Nephron (organoid): Measurements from ENCODE around the gene KSR1.

Experiments used
- H3K27ac Mint-ChIP-seq, 3 experiments: 2 replicates each; pipeline ENCODE4 v1.8.0; 2020; ENCODE audit warnings: mixed read lengths in 3 of 3, mild to moderate bottlenecking in 2 of 3, moderate library complexity in 1 of 3
- H3K27me3 Mint-ChIP-seq: 2 replicates; pipeline ENCODE4 v1.8.0; 2021; ENCODE audit warnings: low read depth, mild to moderate bottlenecking, moderate library complexity, mixed read lengths
- H3K36me3 Mint-ChIP-seq: 2 replicates; pipeline ENCODE4 v1.8.0; 2020; ENCODE audit warnings: low read depth, mixed read lengths
- H3K4me1 Mint-ChIP-seq: 2 replicates; pipeline ENCODE4 v1.8.0; 2020; ENCODE audit warnings: mixed read lengths
- H3K4me3 Mint-ChIP-seq, 3 experiments: 2 replicates each; pipeline ENCODE4 v1.8.0; 2020; ENCODE audit warnings: mild to moderate bottlenecking in 3 of 3, mixed read lengths in 3 of 3, moderate library complexity in 2 of 3
- H3K9me3 Mint-ChIP-seq: 2 replicates; pipeline ENCODE4 v1.8.0; 2020; ENCODE audit warnings: mixed read lengths
- CTCF ChIP-seq, 3 experiments: fragments of 200-600 bp; sonication (generic); IDR thresholded peaks; one replicate each; pipeline ENCODE4 v1.5.0; 2021; ENCODE audit warnings: antibody characterized with exemption in 3 of 3; ENCODE audit not compliant: unreplicated experiment in 3 of 3

The KSR1 gene

GRCh38 chr17:27454089-27454488 is 2.2 kb upstream of the KSR1 start:
- Mint-ChIP-seq H3K27me3 (peaks cover 28% of the 10 kb centered on the region), H3K27ac (no peak overlapping the region), H3K9me3 (no peaks in the 10 kb centered on the region), H3K4me3 (peak overlapping the region; percentile 46 to 72 (median 53)), H3K4me1 (peaks cover 20% of the 10 kb centered on the region), H3K36me3 (no peaks in the 10 kb centered on the region)
- no peak for TF ChIP-seq CTCF (IDR thresholded peaks at IDR 0.05; ENCODE audit: unreplicated experiment in 3 of 3)

GRCh38 chr17:27455236-27455913 is 873 bp upstream of the KSR1 start:
- peak overlapping the region; percentile 67 to 83 (median 76) for H3K4me3 Mint-ChIP-seq
- TF ChIP-seq CTCF (IDR thresholded peaks at IDR 0.05; ENCODE audit: unreplicated experiment in 3 of 3): no peak
- H3K36me3 Mint-ChIP-seq: no peaks in the 10 kb centered on the region
- H3K4me1 Mint-ChIP-seq: peaks cover 30% of the 10 kb centered on the region
- H3K9me3 Mint-ChIP-seq: no peaks in the 10 kb centered on the region
- H3K27ac Mint-ChIP-seq: peak overlapping the region; percentile 7 to 88 (median 87)
- peaks cover 21% of the 10 kb centered on the region for H3K27me3 Mint-ChIP-seq

GRCh38 chr17:27456681-27457359 is 572 bp downstream of the KSR1 start:
- TF ChIP-seq CTCF (IDR thresholded peaks at IDR 0.05; ENCODE audit: unreplicated experiment in 3 of 3): no peak
- H3K9me3 Mint-ChIP-seq: no peaks in the 10 kb centered on the region
- peaks cover 24% of the 10 kb centered on the region for H3K27me3 Mint-ChIP-seq
- H3K36me3 Mint-ChIP-seq: no peaks in the 10 kb centered on the region
- peak overlapping the region; percentile 95 to 98 (median 95) for H3K4me3 Mint-ChIP-seq
- H3K27ac Mint-ChIP-seq: peak overlapping the region; percentile 57 to 85 (median 81)
- peaks cover 30% of the 10 kb centered on the region for H3K4me1 Mint-ChIP-seq

GRCh38 chr17:27457360-27457715 is 1.1 kb downstream of the KSR1 start:
- no peaks in the 10 kb centered on the region for H3K36me3 Mint-ChIP-seq
- H3K27ac Mint-ChIP-seq: peak overlapping the region; percentile 57 to 85 (median 81)
- H3K27me3 Mint-ChIP-seq: peaks cover 23% of the 10 kb centered on the region
- H3K4me3 Mint-ChIP-seq: peak overlapping the region; percentile 95 to 98 (median 95)
- H3K9me3 Mint-ChIP-seq: no peaks in the 10 kb centered on the region
- no peak for TF ChIP-seq CTCF (IDR thresholded peaks at IDR 0.05; ENCODE audit: unreplicated experiment in 3 of 3)
- H3K4me1 Mint-ChIP-seq: peaks cover 30% of the 10 kb centered on the region

- Mint-ChIP-seq H3K4me1 (peaks cover 30% of the 10 kb centered on the region), H3K4me3 (peak overlapping the region; percentile 95 to 98 (median 95)), H3K27me3 (peaks cover 17% of the 10 kb centered on the region), H3K9me3 (no peaks in the 10 kb centered on the region), H3K36me3 (no peaks in the 10 kb centered on the region), H3K27ac (peak overlapping the region; percentile 57 to 85 (median 81))
- no peak for TF ChIP-seq CTCF (IDR thresholded peaks at IDR 0.05; ENCODE audit: unreplicated experiment in 3 of 3)
These were observed 1.7 kb downstream of the KSR1 start for GRCh38 chr17:27457731-27458523.
